BLaER1 treated with 17β-estradiol and CSF1 and Interleukin-3, amounts not matched to agents 10 nM and 100 nM (cell line): ENCODE measurements around the gene LRP6.

Source experiments
- H3K27ac ChIP-seq, 11 experiments: shearing (Covaris generic); formaldehyde crosslinking; 2 replicates each; pipeline ENCODE4 v1.8.1; 2022
- H3K27me3 ChIP-seq, 11 experiments: shearing (Covaris generic); formaldehyde crosslinking; 2 replicates each; pipeline ENCODE4 v1.8.1; 2022
- H3K36me3 ChIP-seq, 11 experiments: shearing (Covaris generic); formaldehyde crosslinking; 2 replicates each; pipeline ENCODE4 v1.8.1; 2022
- H3K4me1 ChIP-seq, 10 experiments: shearing (Covaris generic); formaldehyde crosslinking; 2 replicates each; pipeline ENCODE4 v1.8.1; 2022
- H3K4me2 ChIP-seq, 11 experiments: shearing (Covaris generic); formaldehyde crosslinking; 2 replicates each; pipeline ENCODE4 v1.8.1; 2022
- H3K4me3 ChIP-seq, 10 experiments: shearing (Covaris generic); formaldehyde crosslinking; 2 replicates each; pipeline ENCODE4 v1.8.1; 2022
- H3K9ac ChIP-seq, 11 experiments: shearing (Covaris generic); formaldehyde crosslinking; 2 replicates each; pipeline ENCODE4 v1.8.1; 2022
- H3K9me3 ChIP-seq, 11 experiments: shearing (Covaris generic); formaldehyde crosslinking; replicated peaks in 1 of 11; 2 replicates each; pipeline ENCODE4 v1.8.1; 2022
- H4K20me1 ChIP-seq, 11 experiments: shearing (Covaris generic); formaldehyde crosslinking; 2 replicates each; pipeline ENCODE4 v1.8.1; 2022
- Cebpa-rat ChIP-seq, 11 experiments: shearing (Covaris generic); IDR thresholded peaks; 2 replicates each; pipeline ENCODE4 v1.8.1; 2022

LRP6 gene

GRCh38 chr12:12097891-12098690 lies 168.8 kb downstream of the LRP6 start:
- H3K4me1 ChIP-seq: peaks cover 0 to 11% (median 10%) of the 10 kb centered on the region in 10 experiments; a peak in 18 of 20 replicates
- TF ChIP-seq Cebpa-rat (IDR thresholded peaks at IDR 0.05): no peak
- no peak overlapping the region for H3K27ac ChIP-seq
- no peak overlapping the region for H3K9ac ChIP-seq
- H4K20me1 ChIP-seq: no peaks in the 10 kb centered on the region
- no peak overlapping the region for H3K4me2 ChIP-seq
- H3K36me3 ChIP-seq: no peaks in the 10 kb centered on the region; a peak in 1 of 22 replicates
- H3K4me3 ChIP-seq: no peak overlapping the region
- H3K9me3 ChIP-seq: no peaks in the 10 kb centered on the region
- H3K27me3 ChIP-seq: no peaks in the 10 kb centered on the region

GRCh38 chr12:12095021-12095420 lies 171.8 kb downstream of the LRP6 start:
- no peak for TF ChIP-seq Cebpa-rat (IDR thresholded peaks at IDR 0.05)
- Histone ChIP-seq H3K9ac (no peak overlapping the region), H3K4me3 (no peak overlapping the region), H3K36me3 (no peaks in the 10 kb centered on the region), H3K4me1 (peaks cover 0 to 11% (median 10%) of the 10 kb centered on the region in 10 experiments; a peak in 18 of 20 replicates), H4K20me1 (no peaks in the 10 kb centered on the region), H3K27me3 (no peaks in the 10 kb centered on the region), H3K4me2 (no peak overlapping the region), H3K9me3 (no peaks in the 10 kb centered on the region), H3K27ac (no peak overlapping the region)

GRCh38 chr12:12094481-12094880 lies 172.4 kb downstream of the LRP6 start:
- Histone ChIP-seq H3K36me3 (no peaks in the 10 kb centered on the region), H3K9ac (no peak overlapping the region), H3K27ac (no peak overlapping the region), H3K9me3 (no peaks in the 10 kb centered on the region), H4K20me1 (no peaks in the 10 kb centered on the region), H3K4me3 (no peak overlapping the region), H3K4me1 (peaks cover 0 to 9% (median 7%) of the 10 kb centered on the region in 10 experiments; a peak in 18 of 20 replicates), H3K4me2 (no peak overlapping the region), H3K27me3 (no peaks in the 10 kb centered on the region)
- no peak for TF ChIP-seq Cebpa-rat (IDR thresholded peaks at IDR 0.05)

- H3K4me2 ChIP-seq: no peak overlapping the region
- no peaks in the 10 kb centered on the region for H3K36me3 ChIP-seq
- TF ChIP-seq Cebpa-rat (IDR thresholded peaks at IDR 0.05): no peak
- H3K27me3 ChIP-seq: no peaks in the 10 kb centered on the region
- H3K4me1 ChIP-seq: no peaks in the 10 kb centered on the region
- no peak overlapping the region for H3K27ac ChIP-seq
- no peaks in the 10 kb centered on the region; a peak in 1 of 22 replicates for H3K9me3 ChIP-seq
- no peaks in the 10 kb centered on the region for H4K20me1 ChIP-seq
- no peak overlapping the region for H3K4me3 ChIP-seq
- no peak overlapping the region for H3K9ac ChIP-seq
These were observed 174.7 kb downstream of the LRP6 start for GRCh38 chr12:12091977-12092663.

GRCh38 chr12:12091071-12091470 lies 175.8 kb downstream of the LRP6 start:
- H3K9ac ChIP-seq: no peak overlapping the region
- no peaks in the 10 kb centered on the region for H3K36me3 ChIP-seq
- no peak for TF ChIP-seq Cebpa-rat (IDR thresholded peaks at IDR 0.05)
- no peak overlapping the region for H3K27ac ChIP-seq
- H3K4me2 ChIP-seq: no peak overlapping the region
- no peaks in the 10 kb centered on the region for H3K27me3 ChIP-seq
- no peaks in the 10 kb centered on the region for H3K4me1 ChIP-seq
- H3K4me3 ChIP-seq: no peak overlapping the region
- no peaks in the 10 kb centered on the region; a peak in 1 of 22 replicates for H3K9me3 ChIP-seq
- H4K20me1 ChIP-seq: no peaks in the 10 kb centered on the region

- no peaks in the 10 kb centered on the region for H3K36me3 ChIP-seq
- H3K4me3 ChIP-seq: no peak overlapping the region
- no peaks in the 10 kb centered on the region for H3K27me3 ChIP-seq
- H3K9me3 ChIP-seq: no peaks in the 10 kb centered on the region; a peak in 1 of 22 replicates
- no peak for TF ChIP-seq Cebpa-rat (IDR thresholded peaks at IDR 0.05)
- H3K4me2 ChIP-seq: no peak overlapping the region
- no peak overlapping the region for H3K27ac ChIP-seq
- H3K4me1 ChIP-seq: no peaks in the 10 kb centered on the region
- H4K20me1 ChIP-seq: no peaks in the 10 kb centered on the region
- no peak overlapping the region for H3K9ac ChIP-seq
These were observed 178.1 kb downstream of the LRP6 start for GRCh38 chr12:12088761-12089160.

- H3K4me3 ChIP-seq: no peak overlapping the region
- TF ChIP-seq Cebpa-rat (IDR thresholded peaks at IDR 0.05): no peak
- no peaks in the 10 kb centered on the region; a peak in 1 of 22 replicates for H3K9me3 ChIP-seq
- H4K20me1 ChIP-seq: no peaks in the 10 kb centered on the region
- no peaks in the 10 kb centered on the region for H3K36me3 ChIP-seq
- no peak overlapping the region for H3K27ac ChIP-seq
- H3K4me1 ChIP-seq: no peaks in the 10 kb centered on the region
- H3K9ac ChIP-seq: no peak overlapping the region
- no peaks in the 10 kb centered on the region for H3K27me3 ChIP-seq
- H3K4me2 ChIP-seq: no peak overlapping the region
These were observed 178.7 kb downstream of the LRP6 start for GRCh38 chr12:12088147-12088546.

- Histone ChIP-seq H3K9me3 (no peaks in the 10 kb centered on the region; a peak in 1 of 22 replicates), H3K4me2 (no peak overlapping the region), H3K36me3 (no peaks in the 10 kb centered on the region), H3K4me3 (no peak overlapping the region), H3K4me1 (no peaks in the 10 kb centered on the region), H3K9ac (no peak overlapping the region), H4K20me1 (no peaks in the 10 kb centered on the region), H3K27ac (no peak overlapping the region), H3K27me3 (no peaks in the 10 kb centered on the region)
- TF ChIP-seq Cebpa-rat (IDR thresholded peaks at IDR 0.05): no peak
These were observed 179.2 kb downstream of the LRP6 start for GRCh38 chr12:12087693-12088034.

- Histone ChIP-seq H3K27me3 (no peaks in the 10 kb centered on the region), H3K4me1 (peaks cover 0 to 2% (median 0%) of the 10 kb centered on the region in 10 experiments; a peak in 1 of 20 replicates), H3K9ac (no peak overlapping the region), H3K36me3 (no peaks in the 10 kb centered on the region), H3K9me3 (no peaks in the 10 kb centered on the region; a peak in 1 of 22 replicates), H3K27ac (no peak overlapping the region), H3K4me2 (no peak overlapping the region), H3K4me3 (no peak overlapping the region), H4K20me1 (no peaks in the 10 kb centered on the region)
- TF ChIP-seq Cebpa-rat (IDR thresholded peaks at IDR 0.05): no peak
These were observed 179.7 kb downstream of the LRP6 start for GRCh38 chr12:12086973-12087692.
